ENCODE results near the gene GLT8D1. TPM values are rescaled to one million over a fixed set of nuclear protein-coding genes. Genes with fewer than 3 reads are reported as not detected.
A peak's percentile ranks its signal among the peaks of the same experiment; 100 is the strongest.
"Not testable (repeated sequence)": the region's sequence is repeated elsewhere in the genome, so short reads cannot be mapped to it uniquely, and the experiment has no call there.

GLT8D1 gene
- polyA plus RNA-seq, 3 donors, result 123 to 142 (median 127) TPM

GRCh38 chr3:52689151-52689550 is 16.4 kb downstream of the GLT8D1 start:
- DNase-seq (ENCODE audit: extremely low read depth in 1 of 11, low read depth in 9 of 11, low spot score in 4 of 11), result no peak

GRCh38 chr3:52688266-52688665 is 17.3 kb downstream of the GLT8D1 start:
- DNase-seq (ENCODE audit: extremely low read depth in 1 of 11, low read depth in 9 of 11, low spot score in 4 of 11), result no peak

DNA sequence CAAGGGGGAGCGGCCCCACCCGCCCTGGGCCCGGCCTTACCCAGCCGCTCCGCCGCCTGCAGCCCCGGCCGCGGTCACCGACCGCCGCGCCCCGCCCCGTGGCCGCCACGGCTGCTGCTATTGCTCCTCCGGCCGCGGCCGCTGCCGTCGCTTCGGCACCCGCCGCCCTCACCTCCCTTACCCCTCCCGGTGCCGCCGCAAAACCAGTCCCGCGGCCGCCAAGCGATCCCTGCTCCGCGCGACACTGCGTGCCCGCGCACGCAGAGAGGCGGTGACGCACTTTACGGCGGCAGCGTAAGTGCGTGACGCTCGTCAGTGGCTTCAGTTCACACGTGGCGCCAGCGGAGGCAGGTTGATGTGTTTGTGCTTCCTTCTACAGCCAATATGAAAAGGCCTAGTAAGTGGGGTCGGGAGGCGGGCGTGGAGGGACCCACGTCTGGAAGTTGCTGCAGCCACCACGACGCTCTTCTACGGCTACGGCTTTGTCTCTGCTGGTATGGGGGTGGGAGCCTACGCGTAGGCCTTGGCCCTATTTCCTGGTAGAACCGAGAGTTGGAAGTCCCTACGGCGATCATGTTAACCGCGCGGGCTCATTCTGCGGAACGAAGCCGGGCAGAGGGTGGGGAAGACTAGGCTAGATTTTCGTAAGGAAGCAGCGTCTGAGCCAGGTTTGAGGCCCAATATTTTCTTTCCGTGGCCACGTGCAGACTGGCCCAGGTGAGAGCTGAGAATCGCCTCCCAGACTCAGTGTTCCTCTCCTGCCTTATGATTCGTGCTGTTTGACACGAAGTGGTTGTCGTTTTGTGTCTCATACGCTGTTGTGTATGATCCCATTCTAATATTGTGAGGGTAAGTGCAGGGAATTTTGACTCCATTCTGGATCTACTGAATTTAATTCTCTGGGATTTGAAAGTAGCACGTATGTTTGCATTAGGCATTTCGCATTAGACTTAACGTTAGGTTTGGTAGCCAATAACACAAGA is 19.6 kb downstream of the GLT8D1 start, which contains the start of the genes GNL3 and PBRM1:
TSS of gene GNL3 (plus strand) at position 324 of the 983 bp plus-strand sequence. CDS start at position 385, 61 bp downstream.
TSS of gene PBRM1 (minus strand) at position 205 of the 983 bp plus-strand sequence.
- peak; percentile 88 to 95 (median 93) for DNase-seq (ENCODE audit: extremely low read depth in 1 of 11, low read depth in 9 of 11, low spot score in 4 of 11)

GRCh38 chr3:52685285-52685708 is 20.3 kb downstream of the GLT8D1 start:
- DNase-seq (ENCODE audit: extremely low read depth in 1 of 11, low read depth in 9 of 11, low spot score in 4 of 11), result peak in 5 of 11 donors; percentile 41 to 66 (median 60)

DNA sequence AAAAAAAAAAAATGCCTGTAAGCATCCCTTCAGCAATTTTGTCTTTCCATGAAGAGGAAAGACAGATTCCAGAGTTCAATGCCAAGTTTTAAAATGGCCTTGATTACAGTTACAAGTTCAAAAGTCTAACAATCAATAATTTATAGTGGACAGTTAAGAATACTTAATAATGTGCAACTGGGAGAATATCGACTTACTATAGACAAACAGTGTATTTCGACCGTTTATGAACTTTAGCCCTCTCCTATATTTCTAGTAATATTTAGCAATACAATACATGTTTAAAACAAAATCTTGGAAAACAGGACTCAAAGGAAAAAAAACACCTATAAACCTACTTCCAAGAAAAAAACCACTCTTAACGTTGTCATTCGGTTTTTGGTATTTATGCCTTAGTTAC is 21.4 kb downstream of the GLT8D1 start:
- no peak for DNase-seq (ENCODE audit: extremely low read depth in 1 of 11, low read depth in 9 of 11, low spot score in 4 of 11)

DNA sequence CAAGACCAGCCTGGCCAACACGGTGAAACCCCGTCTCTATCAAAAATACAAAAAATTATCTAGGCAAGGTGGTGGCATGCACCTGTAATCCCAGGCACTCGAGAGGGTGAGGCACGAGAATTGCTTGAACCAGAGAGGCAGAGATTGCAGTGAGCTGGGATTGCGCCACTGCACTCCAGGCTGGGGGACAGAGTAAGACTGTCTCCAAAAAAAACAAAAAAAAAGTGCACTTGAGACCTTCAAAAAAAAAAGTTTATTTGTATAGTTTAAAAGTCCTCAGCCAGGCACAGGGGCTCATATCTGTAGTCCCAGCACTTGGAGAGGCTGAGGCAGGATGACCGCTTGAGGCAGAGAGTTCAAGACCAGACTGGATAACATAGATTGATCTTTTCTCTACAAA is 22.0 kb downstream of the GLT8D1 start:
- no peak for DNase-seq (ENCODE audit: extremely low read depth in 1 of 11, low read depth in 9 of 11, low spot score in 4 of 11)

DNA sequence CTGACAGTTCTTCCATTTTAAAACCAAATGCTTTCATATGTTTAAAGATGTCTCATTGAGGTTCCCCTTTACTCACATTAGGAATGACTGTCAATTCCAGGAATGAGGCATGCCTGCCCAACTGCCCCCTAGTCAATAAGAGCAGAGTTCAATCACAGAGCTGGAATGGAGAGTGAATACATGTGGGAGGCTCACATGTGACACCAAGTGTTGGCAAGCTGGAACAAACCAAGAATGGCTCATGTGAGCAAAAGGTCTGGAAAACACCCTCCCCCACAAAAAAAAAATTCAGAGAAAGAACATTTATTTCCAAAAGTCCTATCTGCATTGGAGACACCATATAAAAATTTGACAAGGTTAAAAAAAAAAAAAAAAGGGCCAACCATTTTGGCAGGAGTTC is 23.6 kb downstream of the GLT8D1 start:
- DNase-seq (ENCODE audit: extremely low read depth in 1 of 11, low read depth in 9 of 11, low spot score in 4 of 11), result peak in 3 of 11 donors; percentile 6 to 36 (median 14)

DNA sequence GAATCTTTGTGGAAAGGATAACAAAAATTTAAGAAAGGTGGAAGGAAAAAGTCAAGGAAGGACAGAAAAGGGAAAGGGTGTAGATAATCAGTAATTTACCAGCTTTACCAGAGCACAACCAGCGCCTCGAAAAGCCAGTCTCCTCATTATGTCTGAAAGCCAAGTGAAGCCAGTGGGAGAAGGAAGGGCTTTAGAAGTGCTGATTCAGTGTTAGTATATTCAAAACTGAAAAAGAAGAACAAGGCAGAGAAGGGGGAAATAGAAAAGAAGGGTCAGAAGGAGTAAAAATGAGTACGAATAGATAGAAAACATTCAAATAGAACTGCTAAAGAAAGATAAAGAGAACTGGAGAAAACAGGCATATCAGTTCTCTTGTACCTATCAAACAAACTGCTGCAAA is 24.0 kb downstream of the GLT8D1 start:
- no peak for DNase-seq (ENCODE audit: extremely low read depth in 1 of 11, low read depth in 9 of 11, low spot score in 4 of 11)

DNA sequence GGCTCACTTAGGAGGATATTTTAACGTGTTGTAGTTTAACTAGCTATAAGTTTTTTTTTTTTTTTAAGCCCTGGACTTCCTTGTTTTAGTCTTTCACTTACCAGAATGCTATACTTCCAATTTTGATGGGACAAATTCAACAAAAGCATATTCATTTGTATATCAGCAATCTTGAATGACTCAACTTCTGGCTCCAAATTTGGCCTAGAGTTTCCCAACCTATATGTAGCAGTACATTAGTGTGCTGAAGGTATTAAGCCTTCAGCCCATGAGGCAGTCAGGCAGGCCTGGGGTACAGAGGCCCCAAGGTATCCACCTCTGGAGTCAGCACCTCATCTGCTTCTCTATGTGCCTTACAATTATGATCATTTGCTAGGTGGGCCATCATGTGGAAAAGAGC is 25.8 kb downstream of the GLT8D1 start:
- no peak for DNase-seq (ENCODE audit: extremely low read depth in 1 of 11, low read depth in 9 of 11, low spot score in 4 of 11)

- DNase-seq (ENCODE audit: extremely low read depth in 1 of 11, low read depth in 9 of 11, low spot score in 4 of 11), result no peak
Measured at GRCh38 chr3:52679199-52679538, 26.4 kb downstream of the GLT8D1 start.

- no peak for DNase-seq (ENCODE audit: extremely low read depth in 1 of 11, low read depth in 9 of 11, low spot score in 4 of 11)
Measured at GRCh38 chr3:52678265-52679198, 27.1 kb downstream of the GLT8D1 start.

GRCh38 chr3:52676201-52676600 is 29.4 kb downstream of the GLT8D1 start:
- DNase-seq (ENCODE audit: extremely low read depth in 1 of 11, low read depth in 9 of 11, low spot score in 4 of 11), result not testable (repeated sequence)

DNA sequence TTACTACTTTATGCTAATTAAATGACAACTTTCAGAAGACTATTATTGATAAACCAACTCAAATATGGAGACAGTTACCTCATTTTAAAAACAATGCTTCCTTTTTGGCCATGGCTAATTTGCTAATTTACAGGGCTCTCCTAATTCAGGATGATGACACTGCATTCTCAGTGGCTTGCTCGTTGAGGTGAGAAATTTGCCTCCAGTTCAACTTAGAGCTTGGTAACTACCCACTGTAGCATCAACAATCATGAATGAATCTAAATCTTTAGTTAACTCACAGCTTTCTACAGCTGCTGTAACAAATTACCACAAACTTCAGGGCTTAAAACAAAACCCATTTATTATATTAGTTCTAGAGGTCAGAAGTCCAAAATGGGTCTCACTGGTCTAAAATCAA is 33.9 kb downstream of the GLT8D1 start:
- no peak for DNase-seq (ENCODE audit: extremely low read depth in 1 of 11, low read depth in 9 of 11, low spot score in 4 of 11)

DNA sequence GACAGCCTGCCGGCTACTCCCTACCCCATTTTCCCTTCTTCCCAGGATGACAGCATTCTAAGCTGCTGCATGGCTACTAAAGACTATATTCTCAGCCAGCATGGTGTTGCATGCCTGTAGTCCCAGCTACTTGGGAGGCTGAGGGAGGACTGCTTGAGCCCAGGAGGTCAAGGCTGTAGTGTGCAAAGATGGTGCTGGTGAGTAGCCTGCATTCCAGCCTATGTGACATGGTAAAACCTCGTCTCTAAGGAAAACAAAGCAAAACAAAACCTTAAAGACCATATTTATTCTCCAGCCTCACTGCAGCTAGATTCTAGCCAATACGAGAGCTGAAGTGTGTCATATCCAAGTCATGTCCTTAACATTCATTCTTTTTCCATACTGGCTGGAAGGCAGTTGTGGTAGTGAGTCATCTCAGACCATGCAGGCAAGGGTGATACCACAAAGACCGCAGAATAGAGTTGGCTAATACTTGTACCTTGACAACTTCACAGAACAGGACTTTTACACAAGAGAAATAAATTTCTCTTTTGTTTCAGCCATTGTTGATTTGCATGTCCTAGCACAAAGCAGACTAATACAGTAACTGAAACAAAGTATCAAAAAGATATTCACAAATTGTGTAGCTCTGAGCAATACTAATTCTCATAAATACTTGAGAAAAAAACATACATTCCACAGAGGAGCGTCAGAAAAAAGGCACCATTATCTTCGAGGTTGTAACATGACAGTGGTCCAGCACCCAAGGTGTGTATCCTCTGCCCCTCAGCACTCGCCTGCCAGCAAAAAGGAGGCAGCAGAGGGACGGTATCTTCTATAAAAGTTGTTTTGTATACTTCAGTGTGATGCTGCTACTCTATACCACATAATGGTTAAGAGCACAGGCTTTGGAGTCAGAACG is 34.7 kb downstream of the GLT8D1 start:
- DNase-seq (ENCODE audit: extremely low read depth in 1 of 11, low read depth in 9 of 11, low spot score in 4 of 11), result no peak

DNA sequence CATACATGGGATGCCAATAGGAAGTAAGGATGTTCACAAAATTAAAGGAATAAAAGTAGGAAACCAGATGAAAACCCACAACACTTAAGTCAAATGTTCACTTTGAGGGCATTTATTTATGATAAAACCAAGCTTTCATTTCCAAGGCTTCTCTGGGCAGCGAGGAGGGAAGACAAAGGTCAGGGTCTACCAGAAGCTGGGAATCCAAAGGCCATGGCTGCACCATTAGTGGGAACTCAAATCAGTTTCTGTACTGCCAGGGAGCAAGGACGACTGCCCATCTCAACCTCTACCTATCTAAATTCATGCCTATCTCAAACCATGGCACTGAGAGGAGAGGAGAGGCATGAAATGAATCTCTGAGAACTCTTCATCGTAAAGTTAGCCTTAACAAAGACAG is 42.5 kb downstream of the GLT8D1 start:
- DNase-seq (ENCODE audit: extremely low read depth in 1 of 11, low read depth in 9 of 11, low spot score in 4 of 11), result no peak

DNA sequence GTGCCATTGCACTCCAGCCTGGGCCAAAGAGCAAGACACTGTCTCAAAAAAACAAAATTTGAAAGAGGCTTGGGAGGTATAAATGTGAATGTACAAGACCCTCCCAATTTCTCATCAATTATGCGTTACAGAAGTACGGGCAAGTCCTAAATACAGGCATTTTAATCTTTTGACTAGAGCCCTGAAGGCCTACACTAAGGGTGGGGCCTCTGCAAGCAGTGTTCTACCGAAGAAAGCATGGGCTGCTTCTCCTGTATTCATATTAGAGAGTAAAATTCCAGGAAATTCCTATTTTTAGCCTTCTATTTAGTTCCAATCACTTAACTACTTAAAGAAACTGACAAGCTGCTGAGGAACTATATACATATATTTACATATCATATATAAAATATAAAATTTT is 45.5 kb downstream of the GLT8D1 start:
- DNase-seq (ENCODE audit: extremely low read depth in 1 of 11, low read depth in 9 of 11, low spot score in 4 of 11), result no peak

- no peak for DNase-seq (ENCODE audit: extremely low read depth in 1 of 11, low read depth in 9 of 11, low spot score in 4 of 11)
Measured at GRCh38 chr3:52655895-52656294, 49.7 kb downstream of the GLT8D1 start.

DNA sequence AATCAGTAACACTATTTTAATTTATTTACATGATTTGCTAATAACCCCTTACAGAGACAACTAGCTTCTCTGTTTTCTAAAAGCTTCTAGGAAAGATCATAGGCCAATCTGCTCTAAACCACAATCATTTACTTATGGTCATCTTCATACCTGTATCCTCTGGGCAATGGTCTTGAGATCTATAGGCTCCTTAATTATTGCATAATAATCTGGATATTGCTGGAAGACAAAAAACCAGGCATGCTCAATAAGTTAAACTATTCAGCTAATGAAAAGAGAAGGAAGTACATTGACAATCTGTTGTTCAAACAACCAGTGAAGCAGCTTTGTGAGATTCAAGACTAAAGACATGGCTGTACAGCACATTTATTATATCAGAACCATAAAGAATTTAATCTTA is 54.0 kb downstream of the GLT8D1 start:
- no peak for DNase-seq (ENCODE audit: extremely low read depth in 1 of 11, low read depth in 9 of 11, low spot score in 4 of 11)

GRCh38 chr3:52650439-52650838 is 55.2 kb downstream of the GLT8D1 start:
- no peak for DNase-seq (ENCODE audit: extremely low read depth in 1 of 11, low read depth in 9 of 11, low spot score in 4 of 11)
